ENCODE results near the gene LAT. TPM values are rescaled to one million over a fixed set of nuclear protein-coding genes. Genes with fewer than 3 reads are reported as not detected.
"Not testable (repeated sequence)": the region's sequence is repeated elsewhere in the genome, so short reads cannot be mapped to it uniquely, and the experiment has no call there.

Gene LAT
- total RNA-seq, 1 experiment from 2014 or later, result 77.4 TPM

GRCh38 chr16:28977703-28978662, 6.9 kb upstream of the LAT start:
- DNase-seq (ENCODE audit: low spot score), result no peak

GRCh38 chr16:28980330-28980729, 4.5 kb upstream of the LAT start:
- not testable (repeated sequence) for DNase-seq (ENCODE audit: low spot score)

GRCh38 chr16:28980929-28981328, 3.9 kb upstream of the LAT start:
- DNase-seq (ENCODE audit: low spot score), result no peak

- no peak for DNase-seq (ENCODE audit: low spot score)
Measured at GRCh38 chr16:28981517-28981916, 3.3 kb upstream of the LAT start.

GRCh38 chr16:28982418-28982817, 2.4 kb upstream of the LAT start:
- no peak for DNase-seq (ENCODE audit: low spot score)

GRCh38 chr16:28982949-28983348, 1.9 kb upstream of the LAT start:
- DNase-seq (ENCODE audit: low spot score), result no peak

GRCh38 chr16:28983644-28984043, 1.2 kb upstream of the LAT start:
- DNase-seq (ENCODE audit: low spot score), result no peak

- no peak for DNase-seq (ENCODE audit: low spot score)
Measured at GRCh38 chr16:28984091-28984490, 761 bp upstream of the LAT start.

GRCh38 chr16:28985211-28986041, 574 bp downstream of the LAT start:
- DNase-seq (ENCODE audit: low spot score), result peak; percentile 30

GRCh38 chr16:28986046-28986445, 1.2 kb downstream of the LAT start:
- no peak for DNase-seq (ENCODE audit: low spot score)

- no peak for DNase-seq (ENCODE audit: low spot score)
Measured at GRCh38 chr16:28986492-28986891, 1.6 kb downstream of the LAT start.

GRCh38 chr16:28987170-28987853, 2.5 kb downstream of the LAT start:
- DNase-seq (ENCODE audit: low spot score), result no peak

- no peak for DNase-seq (ENCODE audit: low spot score)
Measured at GRCh38 chr16:28989363-28989762, 4.5 kb downstream of the LAT start.

- DNase-seq (ENCODE audit: low spot score), result no peak
Measured at GRCh38 chr16:28990375-28991040, 5.7 kb downstream of the LAT start.

GRCh38 chr16:28991687-28992086, 6.8 kb downstream of the LAT start:
- no peak for DNase-seq (ENCODE audit: low spot score)

- DNase-seq (ENCODE audit: low spot score), result no peak
Measured at GRCh38 chr16:28992496-28992895, 7.6 kb downstream of the LAT start.

GRCh38 chr16:28998837-28999236, 14.0 kb downstream of the LAT start:
- DNase-seq (ENCODE audit: low spot score), result no peak

GRCh38 chr16:28999577-28999976, 14.7 kb downstream of the LAT start:
- no peak for DNase-seq (ENCODE audit: low spot score)

GRCh38 chr16:29000019-29000418, 15.2 kb downstream of the LAT start:
- DNase-seq (ENCODE audit: low spot score), result no peak

GRCh38 chr16:29004496-29005139, 19.8 kb downstream of the LAT start:
- not testable (repeated sequence) for DNase-seq (ENCODE audit: low spot score)

Measured in A172 (cell line).